LoVo (cell line): ENCODE measurements around the gene INO80D.
"Not testable (repeated sequence)": the region's sequence is repeated elsewhere in the genome, so short reads cannot be mapped to it uniquely, and the experiment has no call there.

Source experiments
- DNase-seq: peaks from one replicate; pipeline ENCODE4 v3.0.0-alpha.2; 2016; ENCODE audit warnings: low spot score

The INO80D gene

GRCh38 chr2:205978728-205979127, 107.2 kb downstream of the INO80D start:
- not testable (repeated sequence) for DNase-seq

GRCh38 chr2:205977699-205978098, 108.3 kb downstream of the INO80D start:
- DNase-seq, result not testable (repeated sequence)

GRCh38 chr2:205976934-205977659, 108.9 kb downstream of the INO80D start:
- DNase-seq, result not testable (repeated sequence)

GRCh38 chr2:205976120-205976814, 109.7 kb downstream of the INO80D start:
- DNase-seq, result no peak

GRCh38 chr2:205975082-205975949, 110.7 kb downstream of the INO80D start:
- peak; percentile 87 for DNase-seq

GRCh38 chr2:205972113-205972512, 113.9 kb downstream of the INO80D start:
- no peak for DNase-seq

- DNase-seq, result no peak
Measured at GRCh38 chr2:205970348-205970747, 115.6 kb downstream of the INO80D start.

- DNase-seq, result no peak
Measured at GRCh38 chr2:205969584-205969983, 116.4 kb downstream of the INO80D start.

GRCh38 chr2:205967391-205968075, 118.4 kb downstream of the INO80D start:
- DNase-seq, result no peak

- no peak for DNase-seq
Measured at GRCh38 chr2:205965707-205966106, 120.3 kb downstream of the INO80D start.

GRCh38 chr2:205964111-205964761, 121.7 kb downstream of the INO80D start:
- no peak for DNase-seq

- DNase-seq, result no peak
Measured at GRCh38 chr2:205959521-205959920, 126.5 kb downstream of the INO80D start.

GRCh38 chr2:205957452-205958154, 128.4 kb downstream of the INO80D start:
- DNase-seq, result no peak

- no peak for DNase-seq
Measured at GRCh38 chr2:205954707-205955106, 131.3 kb downstream of the INO80D start.

- DNase-seq, result no peak
Measured at GRCh38 chr2:205952282-205952681, 133.7 kb downstream of the INO80D start.

- DNase-seq, result no peak
Measured at GRCh38 chr2:205948883-205949282, 137.1 kb downstream of the INO80D start.

- no peak for DNase-seq
Measured at GRCh38 chr2:205948496-205948837, 137.5 kb downstream of the INO80D start.

- DNase-seq, result peak; percentile 61
Measured at GRCh38 chr2:205947621-205948495, 138.1 kb downstream of the INO80D start.

GRCh38 chr2:205946226-205946625, 139.7 kb downstream of the INO80D start:
- no peak for DNase-seq
